ENCODE data around the gene RNF187. TPM values are rescaled to one million over a fixed set of nuclear protein-coding genes. Genes with fewer than 3 reads are reported as not detected.

The RNF187 gene
- total and polyA plus RNA-seq, 2 of the 13 experiments (the other 11 are each of a cell fraction or from before 2014, with no cell fraction given): 41.3 to 59.4 TPM

- POLR2A ChIA-PET: no interaction called here
These were observed 13.1 kb downstream of the RNF187 start for GRCh38 chr1:228500143-228500734.

GRCh38 chr1:228500901-228501871 is 14.0 kb downstream of the RNF187 start:
- Histone ChIP-seq H3K27ac (ENCODE audit: extremely low read length, insufficient read depth, low read length) (no peak overlapping the region), H3K9me3 (ENCODE audit: low read length) (no peaks in the 10 kb centered on the region), H3K27me3 (ENCODE audit: control insufficient read depth in 1 of 2, insufficient read depth in 2 of 2, low read length in 2 of 2) (peaks cover 0 to 1% of the 10 kb centered on the region in 2 experiments; a peak in 1 of 5 replicates), H4K20me1 (ENCODE audit: insufficient read depth, low read length) (no peaks in the 10 kb centered on the region), H3K4me3 (replicated peaks in 1 of 3; ENCODE audit: insufficient read depth in 1 of 3, low read depth in 2 of 3, low read length in 3 of 3) (peak overlapping the region; percentile 2 to 53 (median 24); a peak in 5 of 6 replicates), H3K9ac (ENCODE audit: insufficient read depth, low read depth, low read length) (peak overlapping the region; percentile 25; the same call in 1 of the 2 replicates), H3K4me2 (ENCODE audit: low read depth, low read length) (peak overlapping the region; percentile 79), H2AFZ (ENCODE audit: low read length) (no peak overlapping the region), H3K79me2 (ENCODE audit: insufficient read depth, low read length) (no peaks in the 10 kb centered on the region), H3K4me1 (ENCODE audit: insufficient read depth, low read length) (peaks cover 18% of the 10 kb centered on the region), H3K36me3 (replicated peaks in 1 of 2; ENCODE audit: control insufficient read depth in 1 of 2, insufficient read depth in 2 of 2, low read length in 2 of 2) (no peaks in the 10 kb centered on the region)
- BruUV-seq (replicated peaks): no TSS peak
- CTCF ChIA-PET (ENCODE audit: low intra/inter-chr PET ratio, low total read pairs): interaction anchor here (1.0 to 1.9 kb wide), 3 partner anchors 14 to 30 kb away, joined by 4 to 11 read pairs (median 11); no protein-coding TSS in a partner anchor
- in situ Hi-C loops (cut with HindIII; ENCODE audit: extremely low pct_ligation_motif_present, low pct_unique_long_range_greater_than_20kb): no loop called here
- intact Hi-C loops (cut with micrococcal nuclease; ENCODE audit: unreplicated experiment): loop anchor here (1.0 kb wide), 1 partner anchor 14 kb away; no protein-coding TSS in a partner anchor
- WGBS (ENCODE audit: low lambda C conversion rate): 2% methylated on average over 3 of the region's 23 CpGs
- DNase-seq (ENCODE audit: low spot score) (peak; percentile 76), ATAC-seq (peak; percentile 90), FAIRE-seq (peak; percentile 93)
- POLR2A ChIA-PET: interaction anchor here (1.0 to 1.9 kb wide), 3 partner anchors 11 to 336 kb away, joined by 3 to 7 read pairs (median 5); partner anchors contain the start of gene RNF187
- TF ChIP-seq ZSCAN25 (CRISPR knock-in tag; IDR thresholded peaks at IDR 0.05) (no peak), KDM2A (CRISPR knock-in tag; IDR thresholded peaks at IDR 0.05; ENCODE audit: borderline replicate concordance, low read depth) (peak; percentile 66), ZC3H4 (CRISPR knock-in tag; IDR thresholded peaks at IDR 0.05; ENCODE audit: borderline replicate concordance) (no peak), ZNF619 (CRISPR knock-in tag; IDR thresholded peaks at IDR 0.05) (no peak), ZNF138 (CRISPR knock-in tag; IDR thresholded peaks at IDR 0.05; ENCODE audit: low read depth) (no peak), ZNF792 (CRISPR knock-in tag; IDR thresholded peaks at IDR 0.05) (no peak), ZNF609 (CRISPR knock-in tag; IDR thresholded peaks at IDR 0.05; ENCODE audit: borderline replicate concordance) (no peak), ZMYM2 (CRISPR knock-in tag; IDR thresholded peaks at IDR 0.05) (no peak), MTF1 (CRISPR knock-in tag; IDR thresholded peaks at IDR 0.05) (no peak), JARID2 (CRISPR knock-in tag; IDR thresholded peaks at IDR 0.05; ENCODE audit: insufficient replicate concordance) (no peak)

More at GRCh38 chr1:228500143-228500734, 13.1 kb downstream of the RNF187 start:
- intact Hi-C loops (cut with micrococcal nuclease; ENCODE audit: unreplicated experiment): no loop called here
- Histone ChIP-seq H3K4me2 (ENCODE audit: low read depth, low read length) (no peak overlapping the region), H3K9ac (ENCODE audit: insufficient read depth, low read depth, low read length) (no peak overlapping the region), H3K27ac (ENCODE audit: extremely low read length, insufficient read depth, low read length) (no peak overlapping the region), H2AFZ (ENCODE audit: low read length) (no peak overlapping the region), H3K4me3 (replicated peaks in 1 of 3; ENCODE audit: insufficient read depth in 1 of 3, low read depth in 2 of 3, low read length in 3 of 3) (no peak overlapping the region), H3K79me2 (ENCODE audit: insufficient read depth, low read length) (no peaks in the 10 kb centered on the region), H3K4me1 (ENCODE audit: insufficient read depth, low read length) (peaks cover 18% of the 10 kb centered on the region), H4K20me1 (ENCODE audit: insufficient read depth, low read length) (no peaks in the 10 kb centered on the region), H3K27me3 (ENCODE audit: control insufficient read depth in 1 of 2, insufficient read depth in 2 of 2, low read length in 2 of 2) (peaks cover 0 to 1% of the 10 kb centered on the region in 2 experiments; a peak in 1 of 5 replicates), H3K9me3 (ENCODE audit: low read length) (no peaks in the 10 kb centered on the region), H3K36me3 (replicated peaks in 1 of 2; ENCODE audit: control insufficient read depth in 1 of 2, insufficient read depth in 2 of 2, low read length in 2 of 2) (no peaks in the 10 kb centered on the region)
- in situ Hi-C loops (cut with HindIII; ENCODE audit: extremely low pct_ligation_motif_present, low pct_unique_long_range_greater_than_20kb): no loop called here
- DNase-seq (ENCODE audit: low spot score) (no peak), FAIRE-seq (no peak), ATAC-seq (no peak)
- 92% methylated on average over 7 of the region's 8 CpGs for whole genome bisulfite sequencing (ENCODE audit: low lambda C conversion rate)
- CTCF ChIA-PET (ENCODE audit: low intra/inter-chr PET ratio, low total read pairs): interaction anchor here (1.6 to 1.9 kb wide), 2 partner anchors 15 to 29 kb away, joined by 4 to 11 read pairs; no protein-coding TSS in a partner anchor
- no TSS peak for BruUV-seq (replicated peaks)
- TF ChIP-seq ZNF614 (CRISPR knock-in tag; IDR thresholded peaks at IDR 0.05; ENCODE audit: borderline replicate concordance) (no peak), DMAP1 (CRISPR knock-in tag; IDR thresholded peaks at IDR 0.05) (0 out of 2 replicates have a peak, but pooled peaks have one; percentile 5)
